GF-D8 (cell line): ENCODE measurements around the gene EIF2S1.
"Not testable (repeated sequence)": the region's sequence is repeated elsewhere in the genome, so short reads cannot be mapped to it uniquely, and the experiment has no call there.

Experiments used
- DNase-seq: peaks from one replicate; lab custom pipeline; 2025; lab: John Stamatoyannopoulos, UW

EIF2S1 gene

DNA sequence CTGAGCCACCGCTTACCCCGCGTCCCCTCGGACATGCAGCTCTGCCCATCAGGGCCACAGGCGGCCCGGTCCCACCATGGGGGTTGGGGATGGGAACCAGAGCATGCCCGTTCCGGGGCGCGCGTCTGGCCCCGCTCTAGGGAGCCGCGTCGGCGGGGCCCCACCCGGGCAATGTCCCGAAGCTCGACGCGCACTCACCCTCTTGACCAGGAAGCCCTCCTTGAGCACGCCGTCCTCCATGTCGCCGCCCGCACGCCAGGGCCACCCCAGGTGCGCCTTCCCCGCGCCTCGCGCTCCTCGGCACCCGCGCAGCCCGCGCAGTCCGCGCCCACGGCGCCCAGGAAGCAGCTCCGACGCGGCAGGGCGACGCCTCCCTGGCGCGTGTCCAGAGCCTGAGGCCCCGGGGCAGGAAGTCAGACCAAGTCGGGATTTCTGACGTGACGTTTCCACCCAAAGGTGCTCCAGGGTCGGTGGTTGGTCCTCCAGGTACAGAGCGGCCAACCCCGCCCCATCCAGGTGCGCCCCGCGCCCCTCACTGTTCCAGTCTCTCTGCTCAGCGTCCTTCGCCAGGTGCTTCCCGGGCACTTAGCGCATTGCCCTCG lies 51.8 kb downstream of the EIF2S1 start, which contains the start of gene PLEK2:
TSS of gene PLEK2 (minus strand) at position 346 of the 602 bp plus-strand sequence. CDS start at position 240, 106 bp downstream.
- DNase-seq, result no peak

- no peak for DNase-seq
Measured at GRCh38 chr14:67413806-67414769, 54.0 kb downstream of the EIF2S1 start.

DNA sequence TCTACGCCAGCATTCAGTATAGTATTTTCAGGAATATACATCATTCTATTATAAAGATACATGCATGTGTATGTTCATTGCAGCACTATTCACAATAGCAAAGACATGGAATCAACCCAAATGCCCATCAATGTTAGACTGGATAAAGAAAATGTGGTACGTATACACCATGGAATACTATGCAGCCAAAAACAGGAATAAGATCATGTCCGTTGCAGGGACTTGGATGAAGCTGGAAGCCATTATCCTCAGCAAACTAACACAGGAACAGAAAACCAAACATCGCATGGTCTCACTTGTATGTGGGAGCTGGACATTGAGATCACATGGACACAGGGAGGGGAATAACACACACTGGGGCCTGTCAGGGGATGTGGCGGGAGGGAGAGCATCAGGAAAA lies 55.5 kb downstream of the EIF2S1 start:
- DNase-seq, result not testable (repeated sequence)

GRCh38 chr14:67416085-67416484 lies 56.0 kb downstream of the EIF2S1 start:
- DNase-seq, result no peak

- DNase-seq, result no peak
Measured at GRCh38 chr14:67416810-67417209, 56.7 kb downstream of the EIF2S1 start.

- no peak for DNase-seq
Measured at GRCh38 chr14:67417633-67418032, 57.5 kb downstream of the EIF2S1 start.

DNA sequence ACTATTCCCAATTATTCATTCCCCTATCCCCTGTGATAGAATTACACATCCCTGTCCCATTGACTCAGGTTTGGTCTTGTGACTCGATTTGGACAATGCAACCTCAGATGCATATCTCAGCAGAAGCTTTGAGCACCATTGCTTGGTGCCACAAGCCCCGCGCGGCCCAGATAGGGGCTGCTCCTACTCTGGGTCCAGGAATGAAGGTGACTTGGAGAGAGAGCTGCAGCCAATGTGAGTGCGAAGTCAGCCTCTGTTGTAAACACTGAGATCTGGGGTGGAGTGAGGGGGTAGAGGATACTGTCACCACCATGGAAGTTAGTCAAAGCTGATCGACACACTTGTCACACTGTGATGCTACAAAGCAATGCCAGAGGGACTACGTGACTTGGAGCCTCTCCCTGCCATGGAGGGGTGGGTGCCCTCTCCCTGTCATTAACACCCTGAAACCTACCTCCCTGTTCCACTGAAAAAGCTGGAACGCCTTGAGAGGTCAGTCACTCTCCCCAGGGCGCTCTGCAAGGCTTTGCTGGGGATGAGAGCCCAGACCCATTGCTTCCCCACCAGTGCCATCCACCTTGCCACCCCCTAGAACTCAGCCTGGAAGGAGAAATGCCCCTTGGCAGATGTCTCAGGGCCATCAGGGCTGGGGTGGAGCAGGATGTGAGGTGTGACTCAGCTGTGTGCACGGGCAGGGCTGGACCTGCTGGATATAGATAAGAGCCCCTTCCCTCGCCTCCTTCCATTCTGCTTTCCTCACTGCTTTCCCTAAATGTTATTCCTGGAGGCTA lies 58.5 kb downstream of the EIF2S1 start:
- no peak for DNase-seq

DNA sequence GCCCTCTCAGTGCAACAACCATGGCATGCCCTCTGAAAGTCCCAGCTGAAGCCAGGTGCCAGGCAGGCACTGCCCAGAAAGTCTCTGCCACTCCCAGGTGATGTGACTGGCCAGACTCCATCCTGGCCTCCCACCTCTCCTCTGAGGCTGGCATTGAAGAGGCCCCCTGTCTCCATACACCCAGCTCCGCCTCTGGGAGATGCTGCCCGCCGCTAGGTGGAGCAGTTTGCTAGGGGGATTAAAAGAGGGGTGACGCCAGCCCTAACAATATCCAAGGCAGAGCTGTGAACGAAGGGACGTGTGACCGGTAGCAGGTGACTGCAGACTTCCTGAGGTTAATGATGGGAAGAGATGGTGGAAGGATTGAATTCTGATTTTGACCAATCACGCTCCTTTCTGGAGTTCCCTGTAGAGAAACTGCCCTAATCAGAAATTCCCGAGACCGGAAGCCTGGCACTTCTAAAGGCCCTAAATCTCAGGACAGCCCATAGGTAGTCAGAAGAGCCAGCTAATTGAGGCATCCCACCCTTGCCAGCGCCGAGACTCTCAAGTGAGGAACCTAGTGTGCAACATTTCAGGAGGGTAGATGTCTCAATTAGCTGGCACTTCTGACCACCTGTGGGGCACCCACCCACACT lies 60.1 kb downstream of the EIF2S1 start:
- no peak for DNase-seq

- DNase-seq, result no peak
Measured at GRCh38 chr14:67421356-67422224, 61.5 kb downstream of the EIF2S1 start.

DNA sequence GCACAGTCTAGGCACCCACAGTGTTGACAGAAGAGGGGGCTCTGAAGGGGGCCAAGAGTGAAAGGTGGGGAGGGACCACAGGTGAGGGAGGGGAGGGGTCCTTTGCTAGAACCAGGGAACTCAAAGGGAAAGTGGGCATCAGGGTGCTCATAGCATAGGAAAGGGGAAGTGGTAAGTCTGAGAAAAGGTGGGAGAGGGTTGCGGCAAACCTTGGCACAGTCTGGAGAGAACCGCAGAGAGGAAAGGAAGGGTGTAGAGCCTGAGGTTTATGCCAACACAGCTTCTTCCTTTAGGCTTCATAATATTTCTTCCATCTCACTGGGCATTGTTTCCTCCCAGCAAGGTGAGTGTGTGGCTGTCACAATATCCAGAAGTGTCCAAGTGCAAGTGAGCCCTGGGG lies 63.3 kb downstream of the EIF2S1 start:
- peak; percentile 31 for DNase-seq

- no peak for DNase-seq
Measured at GRCh38 chr14:67424539-67424938, 64.4 kb downstream of the EIF2S1 start.

- DNase-seq, result no peak
Measured at GRCh38 chr14:67425608-67426007, 65.5 kb downstream of the EIF2S1 start.

DNA sequence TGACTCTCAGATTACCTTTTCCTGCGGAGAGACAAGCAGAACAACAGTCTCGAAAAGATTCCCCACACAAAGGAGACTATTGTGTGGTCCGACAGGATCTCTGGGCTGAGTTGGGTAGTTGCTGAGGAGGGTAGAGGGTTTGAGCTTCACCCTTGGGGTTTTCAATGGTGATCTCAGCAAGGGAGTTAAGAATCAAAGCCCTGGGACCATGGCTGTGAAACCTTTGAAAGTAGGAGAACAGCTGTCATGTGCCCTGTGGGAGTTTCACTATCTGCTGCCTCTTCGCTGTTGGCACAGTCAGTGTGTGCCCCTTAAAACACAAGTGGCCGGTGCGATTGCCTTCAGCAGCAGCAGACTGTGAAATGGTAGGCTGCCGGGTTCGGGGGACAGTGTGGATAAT lies 66.0 kb downstream of the EIF2S1 start:
- DNase-seq, result no peak

DNA sequence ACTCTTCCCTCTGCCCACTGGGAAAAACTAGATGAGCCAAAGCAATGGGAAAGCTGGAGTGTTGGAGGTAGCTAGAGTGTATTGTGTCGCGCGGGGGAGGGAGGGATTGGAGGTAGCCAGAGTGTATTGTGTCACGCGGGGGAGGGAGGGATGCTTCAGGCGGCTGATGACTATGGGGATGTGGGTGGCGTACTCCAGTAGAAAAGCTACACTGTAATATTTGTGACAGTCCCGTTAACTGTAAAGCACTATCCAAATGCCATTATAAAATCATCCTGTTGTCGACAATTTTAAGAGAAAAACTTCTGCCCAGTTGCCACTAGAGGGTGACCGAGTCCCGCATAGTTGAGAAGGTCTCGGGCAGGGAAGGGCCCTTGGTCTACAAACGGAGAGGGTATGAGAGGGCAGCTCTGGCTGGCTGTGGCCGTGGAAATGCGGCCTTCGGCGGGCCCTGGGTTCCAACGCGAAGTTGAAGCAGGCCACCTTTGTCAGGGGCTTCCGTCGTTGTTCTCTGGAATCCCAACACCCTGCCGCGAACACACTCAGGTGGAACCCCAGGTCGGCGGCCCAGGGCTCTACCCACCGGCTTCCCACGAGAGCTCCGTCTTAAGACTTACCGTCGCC lies 67.0 kb downstream of the EIF2S1 start:
- peak; percentile 0 for DNase-seq

DNA sequence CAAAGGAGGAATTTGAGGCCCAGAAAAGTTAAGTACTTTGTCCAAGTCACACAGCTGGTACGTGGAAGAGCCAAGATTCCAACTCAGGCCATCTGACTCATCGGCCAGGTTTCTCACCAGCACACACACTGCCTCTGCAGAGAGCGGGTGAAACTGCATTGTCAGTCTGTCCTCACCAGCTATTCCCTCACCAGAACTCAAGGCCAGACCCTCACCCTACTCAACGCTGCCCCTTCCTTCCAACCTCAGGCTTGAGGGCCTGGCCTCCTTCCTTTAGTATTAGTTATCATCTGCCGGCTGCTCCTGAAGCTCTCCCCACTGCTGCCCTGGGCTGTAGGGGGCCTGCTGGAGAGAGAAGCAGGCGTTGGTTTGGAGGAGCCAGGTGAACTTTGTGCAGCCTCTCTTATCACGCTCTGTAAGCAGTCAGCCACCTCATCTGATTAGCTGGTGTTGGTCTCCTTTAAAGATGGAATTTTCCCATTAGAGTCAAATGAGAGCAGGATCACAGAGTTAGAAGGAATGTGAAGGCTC lies 68.4 kb downstream of the EIF2S1 start:
- DNase-seq, result no peak

DNA sequence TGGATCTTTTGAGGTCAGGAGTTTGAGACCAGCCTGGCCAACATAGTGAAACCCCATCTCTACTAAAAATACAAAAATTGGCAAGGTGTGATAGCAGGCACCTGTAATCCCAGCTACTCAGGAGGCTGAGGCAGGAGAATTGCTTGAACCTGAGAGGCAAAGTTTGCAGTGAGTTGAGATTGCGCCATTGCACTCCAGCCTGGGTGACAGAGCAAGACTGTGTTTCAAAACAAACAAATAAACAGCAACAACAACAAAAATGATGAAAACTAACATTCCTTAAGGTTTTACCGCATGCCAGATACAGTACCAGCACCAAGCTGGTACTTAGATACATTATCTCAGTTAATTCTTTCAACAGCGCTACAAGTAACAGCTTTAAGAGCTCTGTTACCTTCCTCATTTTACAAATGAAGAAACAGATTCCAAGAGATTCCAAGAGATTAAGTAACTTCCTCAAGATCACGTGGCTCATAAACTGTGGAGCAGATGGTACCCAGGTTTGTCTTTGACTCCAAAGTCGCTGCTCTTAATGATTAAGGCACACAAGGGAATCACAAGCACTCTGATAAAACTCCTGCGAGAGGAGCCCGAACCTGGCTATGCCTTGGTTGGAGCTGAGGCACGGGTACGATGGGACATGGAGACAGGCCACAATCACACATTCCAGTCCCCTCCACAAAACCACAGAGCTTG lies 69.5 kb downstream of the EIF2S1 start:
- DNase-seq, result no peak

DNA sequence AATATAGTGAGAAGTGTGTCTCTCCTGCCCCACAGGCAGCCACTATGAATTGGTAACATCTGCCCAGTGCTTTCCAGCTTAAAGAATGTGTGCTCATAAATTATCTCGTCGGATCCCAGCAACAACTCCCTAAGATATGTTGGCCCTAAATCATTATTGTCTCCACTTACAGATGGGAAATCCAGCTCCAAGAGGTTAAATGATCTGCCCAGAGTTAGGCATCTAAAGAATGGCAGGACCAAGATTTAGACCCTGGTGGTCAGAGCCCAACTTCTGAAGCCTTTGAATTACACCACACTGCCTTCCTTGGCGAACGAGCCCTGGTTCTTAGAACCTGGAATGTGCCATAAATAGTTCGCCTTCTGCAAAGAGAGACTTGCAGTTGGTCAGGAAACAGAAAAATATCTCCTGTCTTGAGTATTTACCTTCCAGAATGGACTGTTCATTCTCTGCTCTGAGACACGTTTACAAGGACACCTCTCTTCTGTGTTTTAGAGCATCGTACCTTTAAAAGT lies 72.0 kb downstream of the EIF2S1 start:
- DNase-seq, result no peak

GRCh38 chr14:67435603-67436002 lies 75.5 kb downstream of the EIF2S1 start:
- no peak for DNase-seq
